GM12891 (cell line): ENCODE results near the gene RBPJ.

Source experiments
- DNase-seq: peaks from one replicate; pipeline ENCODE4 v3.0.0; 2011; ENCODE audit warnings: low spot score; ENCODE audit not compliant: insufficient read length
- FAIRE-seq: peaks from 2 replicates; lab custom pipeline; 2011; peaks lifted over from hg19 to GRCh38; lab: Jason Lieb, UNC
- PAX5 ChIP-seq: IDR thresholded peaks from 2 replicates; pipeline ENCODE4 v1.6.1; 2011; ENCODE audit warnings: low read length, moderate library complexity, mild to moderate bottlenecking; ENCODE audit not compliant: insufficient read depth, severe bottlenecking
- POLR2A ChIP-seq: IDR thresholded peaks from 2 replicates; pipeline ENCODE4 v1.6.1; 2011; ENCODE audit warnings: low read depth, low read length, control low read depth
- POLR2AphosphoS5 ChIP-seq: IDR thresholded peaks from 2 replicates; pipeline ENCODE4 v1.6.1; 2011; ENCODE audit warnings: low read depth, low read length, control low read depth
- POU2F2 ChIP-seq: IDR thresholded peaks from 2 replicates; pipeline ENCODE4 v1.6.1; 2011; ENCODE audit warnings: low read depth, mild to moderate bottlenecking, control low read depth, low read length, moderate library complexity
- SPI1 ChIP-seq: IDR thresholded peaks from 2 replicates; pipeline ENCODE4 v1.6.1; 2011; ENCODE audit warnings: low read depth, low read length, control low read depth
- TAF1 ChIP-seq: IDR thresholded peaks from 2 replicates; pipeline ENCODE4 v1.6.1; 2011; ENCODE audit warnings: low read depth, low read length, control low read depth

RBPJ gene

DNA sequence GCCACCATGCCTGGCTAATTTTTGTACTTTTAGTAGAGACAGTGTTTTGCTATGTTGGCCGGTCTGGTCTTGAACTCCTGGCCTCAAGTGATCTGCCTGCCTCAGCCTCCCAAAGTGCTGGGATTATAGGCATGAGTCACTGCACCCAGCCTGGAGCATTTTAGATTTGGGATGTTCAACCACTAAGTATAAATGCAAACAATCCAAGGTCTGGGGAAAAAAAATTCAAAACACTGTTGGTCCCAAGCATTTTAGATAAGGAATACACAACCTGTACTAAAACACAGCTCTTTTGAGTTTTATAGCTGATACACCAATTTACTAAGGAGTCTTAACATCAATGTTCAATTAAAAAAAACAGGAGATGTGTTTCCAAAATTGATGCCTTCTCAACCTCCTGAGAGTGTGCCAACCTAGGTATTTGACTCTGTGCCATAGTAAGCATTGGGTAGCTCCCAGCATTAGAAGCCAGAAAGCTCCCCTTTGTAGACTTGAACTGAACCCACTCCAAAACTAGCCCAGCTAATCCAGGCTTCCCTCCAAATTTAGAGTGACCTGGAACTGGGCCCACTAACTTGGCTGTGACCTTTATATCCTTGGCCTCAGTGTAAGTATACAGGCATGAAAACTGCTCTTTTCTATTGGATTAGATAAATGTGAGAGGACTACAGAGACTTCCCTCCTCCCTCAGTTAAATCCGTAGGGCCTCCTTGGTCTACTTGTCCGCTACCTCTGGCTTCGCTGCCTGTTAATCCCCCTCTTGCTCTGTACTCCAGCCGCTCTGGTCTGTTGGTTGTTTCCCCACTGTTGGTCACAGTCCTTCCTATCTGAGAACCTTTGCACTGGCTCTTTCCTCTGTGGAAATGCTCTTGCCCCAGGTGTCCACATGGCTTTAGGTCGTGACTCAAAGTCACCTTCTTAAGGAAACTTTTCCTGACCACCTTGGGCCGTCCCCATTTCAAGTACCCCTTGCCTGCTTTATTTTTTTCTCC, 91.9 kb downstream of the RBPJ start:
- no peak for TF ChIP-seq SPI1
- TF ChIP-seq TAF1 = no peak
- TF ChIP-seq PAX5 = no peak
- no peak for DNase-seq
- FAIRE-seq = no peak

- FAIRE-seq = no peak
- no peak for DNase-seq
- no peak for TF ChIP-seq TAF1
- TF ChIP-seq POU2F2 = no peak
- no peak for TF ChIP-seq SPI1
- TF ChIP-seq PAX5 = no peak
- no peak for TF ChIP-seq POLR2A
- no peak for TF ChIP-seq POLR2AphosphoS5
These were observed 92.8 kb downstream of the RBPJ start for GRCh38 chr4:26413582-26413981.

DNA sequence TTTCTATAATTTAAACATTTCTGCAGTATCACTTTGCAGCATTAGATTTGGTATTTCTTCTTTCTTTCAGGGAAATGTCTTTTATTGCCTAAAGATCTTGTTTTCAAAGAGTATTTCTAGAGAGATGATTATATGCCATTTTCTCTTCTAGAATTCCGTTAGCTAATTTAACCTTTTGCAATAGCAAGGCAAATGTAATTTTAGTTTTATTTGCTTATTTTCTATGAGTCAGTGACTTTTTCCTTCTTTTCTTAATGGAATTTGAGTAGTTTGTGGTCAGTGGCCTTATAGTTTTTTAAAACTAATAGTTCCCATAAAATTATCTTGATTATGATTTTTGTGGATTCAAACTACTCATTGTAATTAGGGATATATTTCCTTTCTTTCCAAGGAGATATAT, 97.3 kb downstream of the RBPJ start:
- FAIRE-seq (no peak), DNase-seq (no peak)
- TF ChIP-seq POU2F2 = no peak
- no peak for TF ChIP-seq POLR2A
- TF ChIP-seq TAF1 = no peak
- TF ChIP-seq POLR2AphosphoS5 = no peak
- TF ChIP-seq PAX5 = no peak
- TF ChIP-seq SPI1 = no peak

- FAIRE-seq (no peak), DNase-seq (no peak)
- TF ChIP-seq SPI1 (no peak), POLR2A (no peak), POLR2AphosphoS5 (no peak), PAX5 (no peak), TAF1 (no peak), POU2F2 (no peak)
These were observed 98.0 kb downstream of the RBPJ start for GRCh38 chr4:26418850-26419249.

- DNase-seq (no peak), FAIRE-seq (no peak)
- TF ChIP-seq TAF1 = no peak
- TF ChIP-seq POLR2A = no peak
- TF ChIP-seq SPI1 = no peak
- TF ChIP-seq POLR2AphosphoS5 = no peak
- TF ChIP-seq POU2F2 = no peak
- no peak for TF ChIP-seq PAX5
These were observed 99.6 kb downstream of the RBPJ start for GRCh38 chr4:26420438-26420837.

DNA sequence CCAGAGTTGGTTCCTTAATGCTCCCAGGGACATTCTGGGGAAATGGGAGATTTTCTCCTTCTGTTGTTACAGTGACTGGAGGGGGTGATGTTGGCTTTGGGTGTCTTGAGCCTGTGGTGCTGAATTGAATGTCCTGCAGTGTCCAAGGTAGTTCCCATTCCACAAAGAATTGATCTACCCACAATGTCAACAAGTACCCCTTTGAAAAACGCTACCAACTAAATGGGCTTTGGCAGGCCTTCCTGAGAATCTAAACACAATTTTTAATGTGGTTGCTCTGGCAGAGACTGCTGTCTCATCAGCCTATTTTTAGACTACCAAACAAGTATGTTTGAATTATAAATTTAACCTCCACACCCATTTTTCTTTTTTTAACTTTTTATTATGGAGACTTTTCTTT, 100.1 kb downstream of the RBPJ start:
- FAIRE-seq (no peak), DNase-seq (no peak)
- TF ChIP-seq POLR2A (no peak), TAF1 (no peak), POU2F2 (no peak), POLR2AphosphoS5 (no peak), PAX5 (no peak), SPI1 (no peak)

DNA sequence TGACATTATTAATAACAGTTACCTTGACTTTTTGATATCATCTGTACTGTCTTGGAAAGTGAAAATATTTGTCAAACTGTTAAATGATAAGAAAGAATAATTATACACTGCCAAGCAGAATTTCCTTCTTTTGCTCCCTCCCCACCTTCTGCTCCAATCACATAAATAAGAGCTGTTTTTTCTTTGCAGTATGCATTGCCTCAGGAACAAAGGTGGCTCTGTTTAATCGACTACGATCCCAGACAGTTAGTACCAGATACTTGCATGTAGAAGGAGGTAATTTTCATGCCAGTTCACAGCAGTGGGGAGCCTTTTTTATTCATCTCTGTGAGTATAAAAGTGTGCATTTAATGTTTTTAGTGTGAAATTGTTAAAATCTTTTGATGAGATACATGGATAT, 103.3 kb downstream of the RBPJ start:
- FAIRE-seq (no peak), DNase-seq (no peak)
- TF ChIP-seq SPI1 = no peak
- no peak for TF ChIP-seq POU2F2
- no peak for TF ChIP-seq TAF1
- TF ChIP-seq POLR2A = no peak
- TF ChIP-seq PAX5 = no peak
- no peak for TF ChIP-seq POLR2AphosphoS5

GRCh38 chr4:26424838-26425237, 104.0 kb downstream of the RBPJ start:
- no peak for TF ChIP-seq TAF1
- FAIRE-seq (no peak), DNase-seq (no peak)

- no peak for FAIRE-seq
- TF ChIP-seq TAF1 (no peak), POLR2A (no peak), POLR2AphosphoS5 (no peak), POU2F2 (no peak), PAX5 (no peak), SPI1 (no peak)
- DNase-seq = no peak
These were observed 105.1 kb downstream of the RBPJ start for GRCh38 chr4:26425953-26426352.

- no peak for DNase-seq
- TF ChIP-seq SPI1 (no peak), TAF1 (no peak), POLR2AphosphoS5 (no peak), PAX5 (no peak), POLR2A (no peak), POU2F2 (no peak)
- FAIRE-seq = no peak
These were observed 106.1 kb downstream of the RBPJ start for GRCh38 chr4:26426892-26427291.
